Posterior vena cava (tissue), 2 donors: ENCODE data around the gene NUDT22. TPM values are rescaled to one million over a fixed set of nuclear protein-coding genes. Genes with fewer than 3 reads are reported as not detected.
A peak's percentile ranks its signal among the peaks of the same experiment; 100 is the strongest.
"Not testable (repeated sequence)": the region's sequence is repeated elsewhere in the genome, so short reads cannot be mapped to it uniquely, and the experiment has no call there.

Experiments used
- DNase-seq: peaks from one replicate; pipeline ENCODE4 v3.0.0-alpha.2; 2020; ENCODE audit warnings: low spot score
- intact Hi-C, 2 donors: fragments of 100-400 bp; cut with DNase I; formaldehyde crosslinking; loops; one replicate each; pipeline versions ENCODE4 v1.14.1 to v1.14.2; 2022 to 2023
- total RNA-seq, 2 donors: library from RNA; stranded (reverse); fragmentation: NEBNext Ultra II Directional; extraction: Animal tissue kit (Norgen Biotek cat#: 25700); gene quantifications; one replicate each; pipeline ENCODE4 v1.2.1, GENCODE V29; 2021
- donor health status: DM: yes; HTN: yes; CAD: no.
- donor health status: DM: yes; HTN: yes; CAD: no.

NUDT22 gene
- total RNA-seq, 2 donors from 2014 or later: 35.8 to 41.1 TPM

- DNase-seq: no peak
- intact Hi-C loops: no loop called here
These were observed 12.0 kb downstream of the NUDT22 start for GRCh38 chr11:64238076-64238475.

GRCh38 chr11:64238999-64239398 lies 12.9 kb downstream of the NUDT22 start:
- intact Hi-C loops: no loop called here
- no peak for DNase-seq

GRCh38 chr11:64239662-64240434 lies 13.8 kb downstream of the NUDT22 start:
- DNase-seq: no peak
- intact Hi-C loops: loop anchor here in 1 of 2 donors (10.0 kb wide), 1 partner anchor 65 kb away; the partner anchor contains the start of genes CATSPERZ and ESRRA

DNA sequence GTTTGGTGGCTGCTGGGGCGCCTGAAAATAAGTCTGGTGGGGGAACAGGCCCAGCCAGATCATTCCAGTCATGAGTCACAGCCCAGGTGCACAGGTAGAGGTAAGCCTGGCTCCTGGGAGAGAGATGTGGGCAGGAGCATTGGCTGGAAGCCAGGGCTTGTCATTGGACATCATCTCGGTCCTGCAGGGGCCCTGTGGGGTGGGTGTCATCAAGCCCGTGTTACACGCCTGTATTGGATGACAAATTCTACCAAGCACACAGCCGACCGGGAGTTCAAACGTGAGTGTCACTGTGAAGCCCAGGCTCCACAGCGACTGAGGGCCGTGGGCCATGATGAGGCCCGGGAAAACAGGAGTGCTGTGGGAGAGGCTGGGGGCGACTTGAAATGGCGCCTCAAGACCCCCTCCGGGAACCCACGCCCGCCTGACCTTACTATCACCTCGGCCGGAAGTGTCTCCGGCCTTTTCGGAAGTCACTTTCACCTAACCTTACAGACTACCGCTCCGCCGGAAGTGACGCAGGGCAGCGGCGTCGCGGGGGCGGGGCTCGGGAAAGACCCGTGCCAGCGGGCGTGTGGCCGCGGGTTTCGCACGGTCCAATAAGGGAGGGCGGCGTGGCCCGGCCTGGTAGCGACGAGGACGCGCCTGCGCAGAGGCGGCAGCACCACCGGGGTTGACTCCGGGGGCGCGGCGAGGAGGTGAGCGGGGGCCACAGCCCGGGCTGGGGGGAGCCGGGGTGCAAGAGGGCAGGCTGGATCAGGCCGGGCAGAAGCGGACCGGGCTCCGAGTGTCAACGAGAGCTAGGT lies 14.6 kb downstream of the NUDT22 start, which contains the start of gene FKBP2:
Gene FKBP2, plus strand, starts transcription at position 661 of the 806 bp plus-strand sequence. CDS start 1,293 bp downstream, outside the sequence.
- intact Hi-C loops: loop anchor here in 1 of 2 donors (10.0 kb wide), 1 partner anchor 64 kb away; the partner anchor contains the start of genes CATSPERZ and ESRRA
- DNase-seq: peak; percentile 99

DNA sequence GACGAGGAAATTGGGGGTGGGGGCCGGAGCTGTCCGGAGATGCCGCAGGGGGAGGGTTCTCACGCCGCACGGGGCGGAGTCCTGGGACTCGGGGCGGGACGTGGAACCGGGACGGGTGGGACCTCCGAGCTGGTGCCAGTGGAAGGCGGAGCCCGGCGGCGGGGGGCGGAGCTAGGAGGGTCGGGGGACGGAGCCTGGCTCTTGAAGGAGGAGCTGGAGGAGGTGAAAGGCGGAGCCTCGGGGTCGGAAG lies 15.1 kb downstream of the NUDT22 start:
- intact Hi-C loops: loop anchor here in 1 of 2 donors (10.0 kb wide), 1 partner anchor 64 kb away; the partner anchor contains the start of genes CATSPERZ and ESRRA
- peak; percentile 100 for DNase-seq

GRCh38 chr11:64241491-64242374 lies 15.7 kb downstream of the NUDT22 start:
- intact Hi-C loops: loop anchor here in 1 of 2 donors (10.0 kb wide), 1 partner anchor 63 kb away; the partner anchor contains the start of genes CATSPERZ and ESRRA
- peak; percentile 89 for DNase-seq

GRCh38 chr11:64243236-64243854 lies 17.3 kb downstream of the NUDT22 start:
- intact Hi-C loops: loop anchor here in 1 of 2 donors (10.0 kb wide), 1 partner anchor 61 kb away; the partner anchor contains the start of genes CATSPERZ and ESRRA
- DNase-seq: no peak

DNA sequence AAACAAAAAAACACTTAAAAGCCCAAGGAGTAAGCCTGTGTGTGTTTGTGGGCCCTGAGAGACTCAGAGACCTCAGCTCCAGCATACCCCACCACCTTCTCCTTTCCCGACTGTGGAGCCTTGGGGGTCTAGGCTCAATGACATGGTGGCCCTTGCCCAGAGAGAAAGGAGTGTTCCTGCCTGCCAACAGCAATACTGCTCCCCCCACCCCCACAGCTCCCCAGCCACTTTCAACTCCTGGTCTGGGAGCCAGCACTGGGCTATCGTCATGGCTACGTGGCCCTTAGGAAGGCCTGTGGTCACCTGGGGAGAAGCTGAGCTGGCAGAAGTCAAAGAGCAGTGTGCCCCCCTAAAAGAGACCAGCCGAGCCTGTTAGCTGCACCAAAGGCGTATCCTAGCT lies 18.0 kb downstream of the NUDT22 start:
- intact Hi-C loops: loop anchor here in 1 of 2 donors (10.0 kb wide), 1 partner anchor 61 kb away; the partner anchor contains the start of genes CATSPERZ and ESRRA
- no peak for DNase-seq

DNA sequence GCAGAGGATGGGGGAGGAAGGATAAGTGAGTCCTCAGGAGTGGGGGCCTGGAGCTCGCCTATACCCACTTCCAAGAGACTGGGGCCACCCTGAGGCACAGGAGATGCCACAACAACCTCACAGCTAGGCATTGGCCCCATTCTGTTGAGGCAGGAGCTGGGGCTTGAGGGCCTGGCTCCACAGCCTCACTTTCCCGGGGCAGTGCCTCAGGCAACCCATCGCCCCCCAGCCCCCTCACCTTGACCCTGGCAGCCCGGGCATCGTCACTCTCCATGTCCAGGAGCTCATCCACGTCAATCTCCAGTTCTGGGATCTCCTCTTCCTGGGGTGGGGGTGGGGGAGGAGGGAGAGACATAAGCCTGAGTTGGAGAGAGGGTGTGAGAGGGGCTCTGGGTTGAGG lies 18.9 kb downstream of the NUDT22 start:
- DNase-seq: no peak
- intact Hi-C loops: loop anchor here in 1 of 2 donors (10.0 kb wide), 1 partner anchor 60 kb away; the partner anchor contains the start of genes CATSPERZ and ESRRA

GRCh38 chr11:64245401-64245796 lies 19.3 kb downstream of the NUDT22 start:
- no peak for DNase-seq
- intact Hi-C loops: loop anchor here in 1 of 2 donors (10.0 kb wide), 1 partner anchor 59 kb away; the partner anchor contains the start of genes CATSPERZ and ESRRA

- intact Hi-C loops: loop anchor here in 1 of 2 donors (10.0 kb wide), 1 partner anchor 59 kb away; the partner anchor contains the start of genes CATSPERZ and ESRRA
- DNase-seq: peak; percentile 95
These were observed 19.9 kb downstream of the NUDT22 start for GRCh38 chr11:64245797-64246620.

- not testable (repeated sequence) for DNase-seq
- intact Hi-C loops: loop anchor here in 1 of 2 donors (10.0 kb wide), 1 partner anchor 58 kb away; the partner anchor contains the start of genes CATSPERZ and ESRRA
These were observed 20.5 kb downstream of the NUDT22 start for GRCh38 chr11:64246621-64246870.

DNA sequence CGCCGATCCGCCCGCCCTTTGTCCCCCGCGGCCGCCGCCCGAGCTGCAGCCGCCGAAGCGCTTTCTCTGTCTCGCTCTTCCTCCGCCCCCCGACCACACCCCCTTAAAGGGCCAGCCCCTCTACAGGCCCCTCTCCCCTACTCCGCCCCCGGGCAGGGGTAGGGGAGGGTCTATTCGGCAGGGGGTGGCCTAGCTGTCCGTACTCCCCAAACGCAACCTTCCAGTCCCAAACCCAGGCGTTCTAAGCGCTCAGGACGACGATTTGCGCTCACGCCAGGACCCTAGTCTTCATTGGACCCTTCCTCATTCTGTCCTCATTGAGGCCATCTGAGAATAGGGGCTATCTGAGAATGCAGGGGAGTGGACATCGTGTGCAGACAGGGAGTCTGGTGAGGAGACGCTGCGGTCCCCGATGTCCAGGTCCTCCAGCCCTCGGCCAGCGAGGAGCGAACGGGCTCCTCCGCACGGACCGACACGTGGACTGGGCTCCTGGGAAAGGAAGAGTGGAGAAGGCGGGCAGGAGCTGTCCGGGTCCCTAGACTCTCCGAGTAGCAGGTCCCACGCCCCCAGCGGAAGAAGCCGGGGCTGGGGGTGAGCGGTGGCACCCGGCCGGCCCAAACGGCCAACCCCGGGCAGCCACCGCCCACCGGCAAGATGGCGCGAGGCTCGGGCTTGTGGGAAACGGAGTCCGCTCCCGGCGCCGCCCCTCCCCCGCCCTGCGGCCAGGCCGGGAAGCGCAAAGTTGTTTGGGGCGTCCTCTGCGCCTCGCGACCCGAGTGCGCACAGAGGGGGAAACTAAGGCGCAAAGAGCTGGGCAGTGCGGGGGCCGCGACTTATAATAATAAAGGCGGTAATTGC lies 21.0 kb downstream of the NUDT22 start, which contains the start of gene PPP1R14B:
Gene PPP1R14B, minus strand, starts transcription at position 73 of the 858 bp plus-strand sequence. CDS start 270 bp downstream, outside the sequence.
- DNase-seq: peak; percentile 96
- intact Hi-C loops: loop anchor here in 1 of 2 donors (10.0 kb wide), 1 partner anchor 58 kb away; the partner anchor contains the start of genes CATSPERZ and ESRRA

DNA sequence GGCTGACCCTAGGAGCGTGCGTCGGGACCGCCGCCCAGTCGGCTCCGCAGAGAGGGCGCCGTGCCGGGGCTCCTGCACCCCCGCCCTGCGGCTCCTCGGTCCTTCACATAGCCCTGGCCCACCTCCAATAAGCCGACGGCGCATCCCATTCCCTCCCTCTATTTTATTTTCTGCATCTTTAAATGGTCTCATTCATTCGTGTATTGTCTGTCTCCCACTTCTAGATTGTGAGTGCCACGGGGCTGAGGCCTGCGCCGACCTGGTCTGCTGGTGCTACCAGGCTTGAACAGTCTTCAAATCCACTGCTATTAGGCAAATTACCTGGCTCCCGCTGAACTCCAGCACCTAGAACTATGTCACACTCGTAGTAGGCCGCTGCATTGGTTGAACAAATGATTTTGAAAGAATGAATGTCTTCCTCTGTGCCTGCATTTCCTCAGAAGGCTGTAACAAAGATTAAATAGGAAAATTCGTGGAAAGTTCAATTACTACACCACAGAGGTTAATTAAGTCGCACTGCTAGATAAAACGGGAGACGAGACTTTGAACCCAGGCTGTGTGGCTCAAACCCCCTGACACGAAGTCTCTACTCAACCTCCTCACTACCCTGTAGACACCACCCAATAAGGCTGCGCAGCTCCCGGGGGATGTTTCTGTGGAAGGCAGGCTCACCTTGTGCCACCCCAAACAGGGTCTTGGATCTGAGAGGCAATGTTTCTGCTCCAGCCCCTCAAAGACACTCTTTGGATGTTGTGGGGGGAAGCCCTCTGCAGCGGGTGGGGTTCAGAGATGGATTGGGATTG lies 21.9 kb downstream of the NUDT22 start:
- intact Hi-C loops: loop anchor here in 1 of 2 donors (10.0 kb wide), 1 partner anchor 57 kb away; the partner anchor contains the start of genes CATSPERZ and ESRRA
- DNase-seq: no peak

DNA sequence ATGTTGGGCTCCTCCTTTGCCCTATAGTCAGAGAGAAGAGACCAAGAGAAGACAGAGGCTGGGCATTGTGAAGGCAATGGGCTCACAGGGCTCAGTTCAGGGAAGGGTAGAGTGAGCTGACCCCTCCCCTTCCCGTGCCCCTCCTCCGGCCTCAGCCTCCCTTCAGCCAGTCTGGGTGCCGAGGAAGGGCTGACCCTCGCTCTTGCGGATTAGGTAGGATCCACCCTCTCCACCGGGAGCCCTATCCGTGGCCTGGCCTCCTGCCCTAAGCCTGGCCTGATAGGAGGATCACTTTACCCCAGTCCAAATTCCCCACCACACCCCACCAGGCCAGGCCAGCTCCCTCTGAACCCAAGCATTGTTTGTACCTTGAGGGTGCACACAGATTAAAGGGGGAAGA lies 22.5 kb downstream of the NUDT22 start:
- intact Hi-C loops: loop anchor here in 1 of 2 donors (10.0 kb wide), 1 partner anchor 56 kb away; the partner anchor contains the start of genes CATSPERZ and ESRRA
- no peak for DNase-seq
